ENCODE measurements around the gene BCL2A1.

Gene BCL2A1

GRCh38 chr15:79953951-79954444 is 17.0 kb downstream of the BCL2A1 start:
- Histone ChIP-seq H2AFZ (ENCODE audit: insufficient read depth, low read length, poor library complexity) (no peak overlapping the region), H3K18ac (ENCODE audit: low read length) (no peak overlapping the region), H3K27me3 (ENCODE audit: insufficient read depth, low read length) (no peaks in the 10 kb centered on the region), H2BK120ac (ENCODE audit: insufficient read depth, low read length, poor library complexity) (no peak overlapping the region), H3K27ac (ENCODE audit: low read depth, low read length) (no peak overlapping the region), H3K4me3 (ENCODE audit: low read depth, low read length) (no peak overlapping the region), H3K79me2 (ENCODE audit: control insufficient read depth, insufficient read depth, low read length, poor library complexity) (no peaks in the 10 kb centered on the region), H4K8ac (ENCODE audit: low read depth, low read length) (no peak overlapping the region), H3K9ac (ENCODE audit: low read length) (no peak overlapping the region), H3K23ac (ENCODE audit: low read length) (no peak overlapping the region), H4K91ac (ENCODE audit: low read depth, low read length) (no peak overlapping the region), H3K14ac (ENCODE audit: low read length) (no peak overlapping the region), H3K4ac (ENCODE audit: low read depth, low read length) (no peak overlapping the region), H2AK5ac (ENCODE audit: low read length) (no peak overlapping the region), H3K79me1 (ENCODE audit: low read length) (no peaks in the 10 kb centered on the region), H3K36me3 (ENCODE audit: control insufficient read depth in 1 of 2, insufficient read depth in 2 of 2, low read length in 2 of 2) (no peaks in the 10 kb centered on the region), H3K4me1 (ENCODE audit: control insufficient read depth in 1 of 2, insufficient read depth in 2 of 2, low read length in 2 of 2) (no peaks in the 10 kb centered on the region), H4K12ac (ENCODE audit: low read depth, low read length) (no peak overlapping the region), H2BK5ac (ENCODE audit: low read depth, low read length, poor library complexity) (no peak overlapping the region), H2BK12ac (ENCODE audit: low read length) (no peak overlapping the region), H3K4me2 (ENCODE audit: low read length) (no peak overlapping the region), H3K9me3 (ENCODE audit: insufficient read depth, low read depth, low read length) (no peaks in the 10 kb centered on the region)
- no CpG with 5 or more reads among the region's 1 CpG for WGBS (ENCODE audit: extremely low coverage, insufficient coverage, insufficient read length)
- DNase-seq, result no peak

GRCh38 chr15:79952329-79952728 is 18.7 kb downstream of the BCL2A1 start:
- Histone ChIP-seq H3K27ac (ENCODE audit: low read depth, low read length) (no peak overlapping the region), H4K8ac (ENCODE audit: low read depth, low read length) (no peak overlapping the region), H4K12ac (ENCODE audit: low read depth, low read length) (no peak overlapping the region), H2BK120ac (ENCODE audit: insufficient read depth, low read length, poor library complexity) (no peak overlapping the region), H3K79me2 (ENCODE audit: control insufficient read depth, insufficient read depth, low read length, poor library complexity) (no peaks in the 10 kb centered on the region), H3K4me3 (ENCODE audit: low read depth, low read length) (no peak overlapping the region), H3K9ac (ENCODE audit: low read length) (no peak overlapping the region), H2BK12ac (ENCODE audit: low read length) (no peak overlapping the region), H2AK5ac (ENCODE audit: low read length) (no peak overlapping the region), H3K23ac (ENCODE audit: low read length) (no peak overlapping the region), H4K91ac (ENCODE audit: low read depth, low read length) (no peak overlapping the region), H2AFZ (ENCODE audit: insufficient read depth, low read length, poor library complexity) (no peak overlapping the region), H3K18ac (ENCODE audit: low read length) (no peak overlapping the region), H3K9me3 (ENCODE audit: insufficient read depth, low read depth, low read length) (no peaks in the 10 kb centered on the region), H3K4me2 (ENCODE audit: low read length) (no peak overlapping the region), H3K4me1 (ENCODE audit: control insufficient read depth in 1 of 2, insufficient read depth in 2 of 2, low read length in 2 of 2) (no peaks in the 10 kb centered on the region), H3K4ac (ENCODE audit: low read depth, low read length) (no peak overlapping the region), H2BK5ac (ENCODE audit: low read depth, low read length, poor library complexity) (no peak overlapping the region), H3K27me3 (ENCODE audit: insufficient read depth, low read length) (no peaks in the 10 kb centered on the region), H3K14ac (ENCODE audit: low read length) (no peak overlapping the region), H3K36me3 (ENCODE audit: control insufficient read depth in 1 of 2, insufficient read depth in 2 of 2, low read length in 2 of 2) (no peaks in the 10 kb centered on the region), H3K79me1 (ENCODE audit: low read length) (no peaks in the 10 kb centered on the region)
- WGBS (ENCODE audit: extremely low coverage, insufficient coverage, insufficient read length), result no CpG with 5 or more reads among the region's 2 CpGs
- DNase-seq, result no peak

GRCh38 chr15:79950247-79950646 is 20.7 kb downstream of the BCL2A1 start:
- Histone ChIP-seq H3K36me3 (ENCODE audit: control insufficient read depth in 1 of 2, insufficient read depth in 2 of 2, low read length in 2 of 2) (no peaks in the 10 kb centered on the region), H3K23ac (ENCODE audit: low read length) (no peak overlapping the region), H4K12ac (ENCODE audit: low read depth, low read length) (no peak overlapping the region), H4K8ac (ENCODE audit: low read depth, low read length) (no peak overlapping the region), H4K91ac (ENCODE audit: low read depth, low read length) (no peak overlapping the region), H2AFZ (ENCODE audit: insufficient read depth, low read length, poor library complexity) (no peak overlapping the region), H2AK5ac (ENCODE audit: low read length) (no peak overlapping the region), H3K9me3 (ENCODE audit: insufficient read depth, low read depth, low read length) (no peaks in the 10 kb centered on the region), H3K27me3 (ENCODE audit: insufficient read depth, low read length) (no peaks in the 10 kb centered on the region), H2BK5ac (ENCODE audit: low read depth, low read length, poor library complexity) (no peak overlapping the region), H2BK120ac (ENCODE audit: insufficient read depth, low read length, poor library complexity) (no peak overlapping the region), H2BK12ac (ENCODE audit: low read length) (no peak overlapping the region), H3K79me1 (ENCODE audit: low read length) (no peaks in the 10 kb centered on the region), H3K9ac (ENCODE audit: low read length) (no peak overlapping the region), H3K79me2 (ENCODE audit: control insufficient read depth, insufficient read depth, low read length, poor library complexity) (no peaks in the 10 kb centered on the region), H3K4me3 (ENCODE audit: low read depth, low read length) (no peak overlapping the region), H3K18ac (ENCODE audit: low read length) (no peak overlapping the region), H3K4ac (ENCODE audit: low read depth, low read length) (no peak overlapping the region), H3K14ac (ENCODE audit: low read length) (no peak overlapping the region), H3K4me1 (ENCODE audit: control insufficient read depth in 1 of 2, insufficient read depth in 2 of 2, low read length in 2 of 2) (no peaks in the 10 kb centered on the region), H3K27ac (ENCODE audit: low read depth, low read length) (no peak overlapping the region), H3K4me2 (ENCODE audit: low read length) (no peak overlapping the region)
- DNase-seq, result no peak
- WGBS (ENCODE audit: extremely low coverage, insufficient coverage, insufficient read length), result no CpG with 5 or more reads among the region's 2 CpGs

- Histone ChIP-seq H3K27me3 (ENCODE audit: insufficient read depth, low read length) (no peaks in the 10 kb centered on the region), H3K9ac (ENCODE audit: low read length) (no peak overlapping the region), H3K9me3 (ENCODE audit: insufficient read depth, low read depth, low read length) (no peaks in the 10 kb centered on the region), H3K4me1 (ENCODE audit: control insufficient read depth in 1 of 2, insufficient read depth in 2 of 2, low read length in 2 of 2) (no peaks in the 10 kb centered on the region), H4K12ac (ENCODE audit: low read depth, low read length) (no peak overlapping the region), H2BK120ac (ENCODE audit: insufficient read depth, low read length, poor library complexity) (no peak overlapping the region), H2BK12ac (ENCODE audit: low read length) (no peak overlapping the region), H3K14ac (ENCODE audit: low read length) (no peak overlapping the region), H2AK5ac (ENCODE audit: low read length) (no peak overlapping the region), H3K4me3 (ENCODE audit: low read depth, low read length) (no peak overlapping the region), H3K4ac (ENCODE audit: low read depth, low read length) (no peak overlapping the region), H3K23ac (ENCODE audit: low read length) (no peak overlapping the region), H3K4me2 (ENCODE audit: low read length) (no peak overlapping the region), H3K79me2 (ENCODE audit: control insufficient read depth, insufficient read depth, low read length, poor library complexity) (no peaks in the 10 kb centered on the region), H2BK5ac (ENCODE audit: low read depth, low read length, poor library complexity) (no peak overlapping the region), H4K8ac (ENCODE audit: low read depth, low read length) (no peak overlapping the region), H3K27ac (ENCODE audit: low read depth, low read length) (no peak overlapping the region), H4K91ac (ENCODE audit: low read depth, low read length) (no peak overlapping the region), H2AFZ (ENCODE audit: insufficient read depth, low read length, poor library complexity) (no peak overlapping the region), H3K18ac (ENCODE audit: low read length) (no peak overlapping the region), H3K36me3 (ENCODE audit: control insufficient read depth in 1 of 2, insufficient read depth in 2 of 2, low read length in 2 of 2) (no peaks in the 10 kb centered on the region), H3K79me1 (ENCODE audit: low read length) (no peaks in the 10 kb centered on the region)
- DNase-seq, result no peak
- WGBS (ENCODE audit: extremely low coverage, insufficient coverage, insufficient read length), result no CpG with 5 or more reads among the region's 3 CpGs
Measured at GRCh38 chr15:79948761-79949160, 22.2 kb downstream of the BCL2A1 start.

Measured in trophoblast cell (in vitro differentiated cells and primary cell).